NT2/D1 (cell line): ENCODE results near the gene FZD4.

Source experiments
- SUZ12 ChIP-seq: IDR thresholded peaks from 2 replicates; pipeline ENCODE4 v1.6.1; 2011; ENCODE audit not compliant: insufficient read length, insufficient read depth; ENCODE audit errors: extremely low read depth
- YY1 ChIP-seq: IDR thresholded peaks from 2 replicates; pipeline ENCODE4 v1.6.1; 2011; ENCODE audit not compliant: insufficient read length, insufficient read depth

GRCh38 chr11:86950661-86950995 lies 4.6 kb downstream of the FZD4 start:
- TF ChIP-seq SUZ12, result no peak
- no peak for TF ChIP-seq YY1
